Stomach (tissue), 4 donors: ENCODE data around the gene BRWD1.

Source experiments
- POLR2AphosphoS5 ChIP-seq, 3 donors: sonication (generic); formaldehyde crosslinking; IDR thresholded peaks; one replicate each; pipeline ENCODE4 v1.6.1; 2016; ENCODE audit warnings: antibody characterized with exemption in 3 of 3
- TF ChIP-seq, protein P1 (sequence below), 7 experiments: fragments of 450-650 bp in 4 of 7; fragments of 200-600 bp in 3 of 7; sonication (generic) in 3 of 7; IDR thresholded peaks; one replicate each; pipeline ENCODE4 v1.5.1; 2016 to 2019; ENCODE audit warnings: antibody characterized with exemption in 7 of 7, control low read depth in 2 of 7, mild to moderate bottlenecking in 1 of 7

GRCh38 chr21:39282911-39283310 is 30.5 kb downstream of the BRWD1 start:
- TF ChIP-seq, protein P1, sequence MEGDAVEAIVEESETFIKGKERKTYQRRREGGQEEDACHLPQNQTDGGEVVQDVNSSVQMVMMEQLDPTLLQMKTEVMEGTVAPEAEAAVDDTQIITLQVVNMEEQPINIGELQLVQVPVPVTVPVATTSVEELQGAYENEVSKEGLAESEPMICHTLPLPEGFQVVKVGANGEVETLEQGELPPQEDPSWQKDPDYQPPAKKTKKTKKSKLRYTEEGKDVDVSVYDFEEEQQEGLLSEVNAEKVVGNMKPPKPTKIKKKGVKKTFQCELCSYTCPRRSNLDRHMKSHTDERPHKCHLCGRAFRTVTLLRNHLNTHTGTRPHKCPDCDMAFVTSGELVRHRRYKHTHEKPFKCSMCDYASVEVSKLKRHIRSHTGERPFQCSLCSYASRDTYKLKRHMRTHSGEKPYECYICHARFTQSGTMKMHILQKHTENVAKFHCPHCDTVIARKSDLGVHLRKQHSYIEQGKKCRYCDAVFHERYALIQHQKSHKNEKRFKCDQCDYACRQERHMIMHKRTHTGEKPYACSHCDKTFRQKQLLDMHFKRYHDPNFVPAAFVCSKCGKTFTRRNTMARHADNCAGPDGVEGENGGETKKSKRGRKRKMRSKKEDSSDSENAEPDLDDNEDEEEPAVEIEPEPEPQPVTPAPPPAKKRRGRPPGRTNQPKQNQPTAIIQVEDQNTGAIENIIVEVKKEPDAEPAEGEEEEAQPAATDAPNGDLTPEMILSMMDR (IDR thresholded peaks at IDR 0.05), result no peak
- no peak for TF ChIP-seq POLR2AphosphoS5 (IDR thresholded peaks at IDR 0.05)
